PFSK-1 (cell line): ENCODE results near the gene ASPM.

Source experiments
- FOXP2 ChIP-seq: optimal IDR thresholded peaks from 2 replicates; pipeline ENCODE3; 2011; ENCODE audit warnings: borderline replicate concordance, control low read depth, inconsistent platforms; ENCODE audit not compliant: insufficient read depth; ENCODE audit errors: extremely low read length, extremely low read depth
- POLR2AphosphoS5 ChIP-seq: IDR thresholded peaks from 2 replicates; pipeline ENCODE4 v1.6.1; 2012; ENCODE audit warnings: low read depth, mild to moderate bottlenecking, control low read depth, low read length, moderate library complexity
- SIN3A ChIP-seq: IDR thresholded peaks from 2 replicates; pipeline ENCODE4 v1.6.1; 2012; ENCODE audit warnings: mild to moderate bottlenecking, low read length, moderate library complexity, borderline replicate concordance; ENCODE audit not compliant: insufficient read depth
- TAF1 ChIP-seq: IDR thresholded peaks from 2 replicates; pipeline ENCODE4 v1.6.1; 2012; ENCODE audit warnings: low read length, control low read depth, borderline replicate concordance; ENCODE audit not compliant: insufficient read depth
- TF ChIP-seq, protein P1 (sequence below), 2 experiments: IDR thresholded peaks; 2 replicates each; pipeline versions ENCODE4 v1.6.1 to v1.8.0; 2011 to 2012; ENCODE audit warnings: low read depth in 2 of 2, low read length in 2 of 2, control low read depth in 1 of 2, inconsistent platforms in 1 of 2, mild to moderate bottlenecking in 1 of 2, moderate library complexity in 1 of 2; ENCODE audit not compliant: insufficient read depth in 1 of 2

Gene ASPM

DNA sequence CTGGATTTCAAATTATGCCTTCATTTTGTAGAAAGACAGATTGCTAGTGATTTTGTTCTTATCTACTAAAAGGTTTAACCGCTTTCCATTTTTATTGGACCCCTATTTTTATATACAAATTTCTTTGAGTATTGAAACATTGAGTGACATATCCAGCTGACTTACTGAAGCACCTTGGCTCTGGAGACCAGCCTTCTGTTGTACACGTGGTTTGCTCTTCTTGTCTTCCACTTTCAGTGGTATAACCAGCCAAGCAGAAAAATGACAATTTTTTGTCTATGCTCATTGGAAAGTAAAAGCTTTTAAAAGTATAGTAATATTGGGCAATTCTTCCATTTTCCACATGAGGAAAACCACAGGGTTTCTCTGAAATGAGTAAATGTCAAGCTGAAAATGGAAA, 83.8 kb downstream of the ASPM start:
- no peak for TF ChIP-seq POLR2AphosphoS5
- TF ChIP-seq FOXP2, result no peak
- no peak for TF ChIP-seq SIN3A
- TF ChIP-seq, protein P1, sequence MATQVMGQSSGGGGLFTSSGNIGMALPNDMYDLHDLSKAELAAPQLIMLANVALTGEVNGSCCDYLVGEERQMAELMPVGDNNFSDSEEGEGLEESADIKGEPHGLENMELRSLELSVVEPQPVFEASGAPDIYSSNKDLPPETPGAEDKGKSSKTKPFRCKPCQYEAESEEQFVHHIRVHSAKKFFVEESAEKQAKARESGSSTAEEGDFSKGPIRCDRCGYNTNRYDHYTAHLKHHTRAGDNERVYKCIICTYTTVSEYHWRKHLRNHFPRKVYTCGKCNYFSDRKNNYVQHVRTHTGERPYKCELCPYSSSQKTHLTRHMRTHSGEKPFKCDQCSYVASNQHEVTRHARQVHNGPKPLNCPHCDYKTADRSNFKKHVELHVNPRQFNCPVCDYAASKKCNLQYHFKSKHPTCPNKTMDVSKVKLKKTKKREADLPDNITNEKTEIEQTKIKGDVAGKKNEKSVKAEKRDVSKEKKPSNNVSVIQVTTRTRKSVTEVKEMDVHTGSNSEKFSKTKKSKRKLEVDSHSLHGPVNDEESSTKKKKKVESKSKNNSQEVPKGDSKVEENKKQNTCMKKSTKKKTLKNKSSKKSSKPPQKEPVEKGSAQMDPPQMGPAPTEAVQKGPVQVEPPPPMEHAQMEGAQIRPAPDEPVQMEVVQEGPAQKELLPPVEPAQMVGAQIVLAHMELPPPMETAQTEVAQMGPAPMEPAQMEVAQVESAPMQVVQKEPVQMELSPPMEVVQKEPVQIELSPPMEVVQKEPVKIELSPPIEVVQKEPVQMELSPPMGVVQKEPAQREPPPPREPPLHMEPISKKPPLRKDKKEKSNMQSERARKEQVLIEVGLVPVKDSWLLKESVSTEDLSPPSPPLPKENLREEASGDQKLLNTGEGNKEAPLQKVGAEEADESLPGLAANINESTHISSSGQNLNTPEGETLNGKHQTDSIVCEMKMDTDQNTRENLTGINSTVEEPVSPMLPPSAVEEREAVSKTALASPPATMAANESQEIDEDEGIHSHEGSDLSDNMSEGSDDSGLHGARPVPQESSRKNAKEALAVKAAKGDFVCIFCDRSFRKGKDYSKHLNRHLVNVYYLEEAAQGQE (IDR thresholded peaks at IDR 0.05; ENCODE audit: insufficient read depth in 1 of 2, low read depth in 2 of 2, low read length in 2 of 2), result no peak
- no peak for TF ChIP-seq TAF1

DNA sequence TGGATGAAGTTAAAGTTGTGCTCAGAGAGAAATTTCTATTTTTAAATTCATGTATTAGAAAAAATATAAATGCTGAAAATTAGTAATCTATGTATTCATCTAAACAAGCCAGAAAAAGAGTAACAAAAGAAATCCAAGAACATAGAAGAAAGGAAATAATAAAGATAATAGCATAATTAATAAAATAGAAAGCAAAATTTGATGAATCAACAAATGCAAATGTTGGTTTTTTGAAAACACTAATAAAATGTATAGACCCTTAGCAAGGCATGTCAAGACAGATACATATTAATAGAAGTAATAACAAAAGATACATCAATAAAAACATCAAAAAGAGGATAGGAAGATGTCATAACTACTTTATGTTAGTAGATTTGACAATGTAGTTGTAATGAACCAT, 97.4 kb downstream of the ASPM start:
- TF ChIP-seq POLR2AphosphoS5, result no peak
- TF ChIP-seq, protein P1 (IDR thresholded peaks at IDR 0.05; ENCODE audit: insufficient read depth in 1 of 2, low read depth in 2 of 2, low read length in 2 of 2), result no peak
- no peak for TF ChIP-seq FOXP2
- no peak for TF ChIP-seq TAF1
- no peak for TF ChIP-seq SIN3A

GRCh38 chr1:197042676-197043341, 103.7 kb downstream of the ASPM start:
- TF ChIP-seq POLR2AphosphoS5 (no peak), SIN3A (no peak), TAF1 (no peak)

- TF ChIP-seq, protein P1 (IDR thresholded peaks at IDR 0.05; ENCODE audit: insufficient read depth in 1 of 2, low read depth in 2 of 2, low read length in 2 of 2), result no peak
- no peak for TF ChIP-seq TAF1
- no peak for TF ChIP-seq SIN3A
- no peak for TF ChIP-seq FOXP2
- no peak for TF ChIP-seq POLR2AphosphoS5
Observed at GRCh38 chr1:197041486-197042353, 104.7 kb downstream of the ASPM start.

DNA sequence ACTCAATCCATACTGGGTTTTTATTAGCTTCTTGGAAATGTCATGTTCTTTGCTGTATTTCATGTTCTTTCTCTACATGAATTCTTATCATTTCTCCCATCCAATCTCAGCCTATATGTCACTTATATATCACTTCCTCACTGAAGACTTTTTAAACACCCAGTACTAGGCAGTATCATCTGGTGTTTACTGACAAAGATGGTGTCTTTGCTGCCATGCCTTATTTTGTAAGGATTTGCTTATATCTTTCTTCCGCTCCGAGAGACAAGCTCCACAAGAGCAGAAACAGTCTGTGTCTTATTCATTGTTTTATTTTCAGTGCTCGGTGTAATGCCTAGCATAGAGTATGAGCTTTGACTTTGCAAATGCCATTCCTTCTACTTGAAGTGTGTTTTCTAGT, 109.6 kb downstream of the ASPM start:
- TF ChIP-seq FOXP2, result no peak
- TF ChIP-seq, protein P1 (IDR thresholded peaks at IDR 0.05; ENCODE audit: insufficient read depth in 1 of 2, low read depth in 2 of 2, low read length in 2 of 2), result no peak
